Measurements from ENCODE around the gene FADS3.
A peak's percentile ranks its signal among the peaks of the same experiment; 100 is the strongest.

FADS3 gene

DNA sequence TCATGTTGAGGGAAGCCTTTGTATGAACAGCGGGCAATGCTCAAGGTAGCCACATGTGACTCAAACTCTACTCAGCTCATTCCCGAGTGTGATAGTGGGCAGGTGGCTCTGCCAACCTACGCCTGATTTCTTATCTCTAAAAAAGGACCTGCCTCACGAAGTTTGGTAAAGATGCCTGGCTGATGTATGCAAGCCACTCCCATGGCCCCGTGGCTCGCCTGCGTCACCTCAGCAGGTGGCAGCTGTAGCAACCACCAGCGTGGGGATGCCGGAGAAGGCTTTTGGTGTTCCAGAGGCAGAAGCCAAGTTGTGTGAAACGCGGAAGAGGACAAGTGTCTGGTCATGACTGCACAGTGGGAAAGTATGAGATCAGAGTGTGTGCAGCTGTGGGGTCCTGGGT lies 57.9 kb downstream of the FADS3 start:
- no peak for DNase-seq

GRCh38 chr11:61832754-61833153 lies 58.6 kb downstream of the FADS3 start:
- DNase-seq = no peak

- DNase-seq = no peak
Observed at GRCh38 chr11:61832207-61832606, 59.1 kb downstream of the FADS3 start.

DNA sequence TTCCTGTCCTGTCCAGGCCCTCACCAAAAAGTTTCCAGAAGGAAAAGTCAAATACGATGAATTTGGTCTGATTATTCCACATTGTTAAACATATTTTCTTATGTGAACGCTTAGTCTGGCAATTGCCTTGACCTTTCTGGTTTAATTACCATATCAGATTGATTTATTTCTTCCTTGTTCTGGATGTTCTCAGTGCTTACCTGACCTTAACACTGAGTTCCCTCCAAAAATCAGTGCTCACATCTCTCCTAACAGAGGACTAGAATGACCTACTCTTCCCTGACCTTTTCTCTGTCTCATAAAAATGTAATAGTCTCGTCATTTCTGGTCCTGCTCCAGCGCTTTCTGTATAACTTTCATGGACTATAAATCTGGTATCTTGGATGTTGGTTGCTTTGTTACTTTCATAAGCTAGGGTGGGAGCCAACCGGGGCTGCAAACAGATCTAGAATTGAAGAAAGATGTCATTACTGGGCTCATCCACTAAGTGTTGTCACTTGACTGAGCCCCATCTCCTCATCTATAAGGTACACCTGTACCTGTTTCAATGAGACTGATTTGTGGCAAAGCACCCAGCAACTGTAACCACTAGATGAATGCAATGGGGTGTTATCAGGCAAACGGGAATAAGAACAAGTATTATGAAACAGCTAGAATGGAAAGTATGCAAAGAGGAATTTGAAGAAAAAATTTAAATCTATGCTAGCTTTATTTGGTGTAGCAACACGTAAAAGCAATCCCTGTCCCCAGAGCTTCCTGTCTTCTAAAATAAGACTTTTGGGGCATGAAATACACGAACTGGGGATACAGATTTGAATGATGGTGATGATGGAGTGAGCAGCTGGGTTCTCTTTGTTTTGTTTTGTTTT lies 60.9 kb downstream of the FADS3 start:
- DNase-seq = no peak

- no peak for DNase-seq
Observed at GRCh38 chr11:61829806-61830205, 61.5 kb downstream of the FADS3 start.

- DNase-seq = peak in 1 of 2 experiments; percentile 52
Observed at GRCh38 chr11:61828629-61829407, 62.5 kb downstream of the FADS3 start.

GRCh38 chr11:61828379-61828628 lies 63.0 kb downstream of the FADS3 start:
- DNase-seq = no peak

- peak; percentile 85 to 92 for DNase-seq
Observed at GRCh38 chr11:61827571-61828378, 63.6 kb downstream of the FADS3 start, which contains the start of gene FADS2. FADS2 (plus strand) TSS chr11:61828300; CDS start chr11:61828391, 91 bp downstream.

DNA sequence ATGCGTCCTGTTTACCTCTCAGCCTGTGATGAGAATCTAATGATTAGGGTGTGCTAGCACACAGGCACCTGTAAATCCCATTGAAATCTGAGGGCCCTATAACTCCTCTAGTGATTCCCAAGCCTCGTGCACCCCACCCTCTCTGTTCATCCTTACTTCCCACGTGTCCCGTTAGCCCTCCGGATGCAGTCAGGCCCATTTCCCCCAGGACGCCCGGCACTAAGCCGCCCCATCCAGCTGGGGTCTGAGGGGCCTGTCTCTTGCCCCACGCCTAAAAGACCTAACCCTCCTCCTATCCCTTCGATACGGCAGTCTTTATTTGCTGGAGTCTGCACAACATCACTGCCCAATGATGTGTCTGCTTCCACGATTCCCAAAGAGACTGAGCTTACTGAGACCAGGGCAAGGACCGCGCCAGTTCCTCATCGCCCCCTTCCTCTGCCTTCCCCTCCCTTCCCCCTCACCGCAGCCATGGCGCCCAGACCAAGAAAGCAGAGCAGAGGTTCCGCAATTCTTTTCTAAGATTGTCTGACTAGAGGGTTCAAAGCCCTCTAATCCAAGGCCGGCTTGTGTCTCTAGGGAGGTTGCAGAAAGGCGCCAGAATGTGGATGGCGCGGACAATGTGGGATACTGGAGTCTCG lies 64.3 kb downstream of the FADS3 start:
- DNase-seq = no peak

All from NCI-H446 (cell line).